Activated T-helper 1 cell treated with anti-CD3 and anti-CD28 coated beads, Interleukin-2, amount 50 U/mL, for 16 hours (primary cell): Measurements from ENCODE around the gene RPL3.

Experiments used
- DNase-seq, 2 donors: peaks; one replicate each; pipeline ENCODE4 v3.0.0-alpha.2; 2020; ENCODE audit warnings: low read depth in 1 of 2, low spot score in 1 of 2

The RPL3 gene

GRCh38 chr22:39317084-39317774 is 2.2 kb downstream of the RPL3 start:
- no peak for DNase-seq

GRCh38 chr22:39316440-39317083 is 2.9 kb downstream of the RPL3 start:
- peak; percentile 52 to 63 for DNase-seq

DNA sequence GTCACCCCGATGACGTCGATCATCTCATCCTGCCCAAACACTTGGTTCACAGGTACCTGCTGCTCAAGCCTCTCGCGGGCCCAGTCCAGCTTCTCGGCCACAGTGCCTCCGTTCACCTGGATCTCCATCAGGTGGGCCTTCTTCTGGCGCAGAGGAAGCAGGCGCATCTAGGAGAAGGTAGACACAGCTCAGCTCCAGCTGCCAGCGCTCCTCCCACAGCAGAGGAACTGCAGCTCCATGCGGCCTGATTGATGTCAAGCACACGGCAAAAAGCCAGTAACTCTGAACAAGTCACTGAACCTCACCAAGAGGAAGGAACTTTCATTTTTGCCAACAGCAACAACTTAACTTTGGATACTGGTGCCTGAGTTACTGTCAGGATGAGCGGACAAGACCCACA is 4.0 kb downstream of the RPL3 start:
- no peak for DNase-seq

GRCh38 chr22:39314251-39314971 is 5.0 kb downstream of the RPL3 start:
- DNase-seq: no peak

DNA sequence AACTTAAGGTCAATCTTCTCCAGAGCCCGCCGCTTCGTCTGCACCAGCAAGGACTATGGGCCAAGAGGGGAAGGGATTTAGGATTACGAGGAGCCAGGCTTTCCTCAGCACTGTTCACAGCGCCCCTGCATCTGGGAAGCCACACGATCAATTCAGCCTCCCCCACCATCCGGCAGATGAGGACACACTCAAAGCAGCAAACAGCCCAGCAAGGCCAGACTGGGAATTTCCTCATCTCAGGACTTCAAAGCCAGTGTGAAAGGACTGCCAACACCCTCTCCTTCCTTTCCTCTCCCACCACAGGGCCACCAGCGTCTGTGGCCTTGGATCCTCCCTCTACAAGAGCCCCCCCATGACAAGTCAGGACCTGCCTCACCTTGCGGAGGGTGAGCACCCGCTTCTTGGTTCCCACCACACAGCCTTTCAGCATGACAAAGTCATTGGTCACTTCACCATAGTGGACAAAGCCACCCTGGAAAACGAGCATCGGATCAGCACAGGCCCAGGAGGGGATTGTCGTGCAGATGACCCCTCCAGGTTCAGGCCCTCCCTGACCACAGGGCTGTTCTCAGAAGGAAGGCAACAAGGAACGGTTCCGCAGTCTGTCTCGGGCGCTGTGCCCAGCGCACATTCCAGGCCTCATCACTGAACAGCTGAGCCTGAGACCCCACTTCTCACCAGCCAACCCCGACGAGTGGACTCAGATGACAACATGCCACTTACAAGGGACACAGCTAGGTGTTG is 6.0 kb downstream of the RPL3 start:
- DNase-seq: no peak

- DNase-seq: no peak
These were observed 7.0 kb downstream of the RPL3 start for GRCh38 chr22:39312410-39312809.

DNA sequence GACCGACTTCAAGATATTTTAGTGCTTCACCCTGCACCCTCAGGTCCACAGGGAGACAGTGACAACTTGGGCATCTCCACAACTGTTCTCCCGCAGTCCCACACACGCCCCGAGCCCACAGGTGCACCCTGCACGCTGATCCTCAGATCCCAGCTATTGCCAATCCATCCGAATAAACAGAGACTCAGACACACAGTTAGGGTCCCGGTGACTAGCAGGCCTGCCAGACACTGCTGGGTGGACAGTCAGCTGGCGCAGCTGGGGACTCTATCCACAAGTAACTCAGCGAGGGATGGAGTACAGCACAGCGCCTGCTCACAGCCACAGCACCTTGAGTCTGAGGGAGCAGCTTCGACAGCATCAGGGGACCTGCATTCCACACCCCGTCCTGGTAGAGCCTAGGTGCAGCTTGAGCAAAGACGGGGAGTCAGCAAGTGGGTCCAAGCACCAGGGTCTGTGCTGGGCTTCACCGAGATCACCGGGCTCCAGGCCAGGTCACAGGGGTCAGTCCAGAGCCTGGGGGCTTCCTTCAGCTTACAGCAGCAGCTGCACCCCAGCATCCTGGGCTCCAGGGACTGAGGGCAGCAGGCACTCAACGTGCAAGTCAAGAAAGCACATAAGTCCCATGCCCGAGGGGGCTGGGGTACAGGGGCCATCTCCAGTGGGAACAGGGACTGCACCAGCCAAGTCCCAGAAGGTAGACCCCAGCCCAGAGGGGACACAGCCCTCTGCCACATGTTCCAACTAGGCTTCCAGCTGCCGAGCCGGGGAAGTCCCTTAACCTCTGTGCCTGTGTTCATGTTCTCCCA is 7.6 kb downstream of the RPL3 start:
- DNase-seq: no peak

GRCh38 chr22:39309881-39310714 is 9.3 kb downstream of the RPL3 start:
- no peak for DNase-seq

- DNase-seq: no peak
These were observed 10.0 kb downstream of the RPL3 start for GRCh38 chr22:39309364-39309861.

GRCh38 chr22:39308614-39309363 is 10.6 kb downstream of the RPL3 start:
- no peak for DNase-seq

GRCh38 chr22:39306456-39307361 is 12.7 kb downstream of the RPL3 start:
- DNase-seq: peak in 1 of 2 donors; percentile 38

GRCh38 chr22:39303892-39304671 is 15.3 kb downstream of the RPL3 start:
- DNase-seq: no peak

- no peak for DNase-seq
These were observed 16.1 kb downstream of the RPL3 start for GRCh38 chr22:39303358-39303757.

DNA sequence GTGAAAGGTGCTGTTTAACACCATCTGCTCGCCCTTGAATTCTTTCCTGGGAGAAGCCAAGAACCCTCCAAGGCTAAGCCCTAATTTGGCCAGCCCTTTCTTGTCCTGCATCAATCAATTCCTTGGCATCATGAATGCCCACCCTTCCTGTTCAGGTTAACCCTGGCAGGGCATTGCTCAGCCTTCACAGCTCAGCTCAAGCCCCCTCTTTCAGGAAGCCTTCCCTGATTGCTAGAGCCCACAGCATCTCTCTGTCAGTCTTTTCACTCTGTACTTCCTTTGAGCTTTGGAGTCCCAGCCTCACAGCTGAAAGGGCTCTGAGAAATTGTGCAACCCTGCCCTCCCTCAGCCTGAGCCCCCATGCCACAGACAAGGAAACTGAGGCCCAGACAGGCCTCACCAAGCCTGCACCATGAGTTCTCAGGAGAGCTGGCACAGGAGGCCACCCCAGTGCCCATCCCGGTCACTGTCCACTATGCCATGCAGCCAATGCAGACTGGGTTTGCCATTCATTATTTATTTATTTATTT is 16.9 kb downstream of the RPL3 start:
- no peak for DNase-seq

GRCh38 chr22:39301926-39302325 is 17.5 kb downstream of the RPL3 start:
- DNase-seq: no peak

GRCh38 chr22:39301108-39301507 is 18.3 kb downstream of the RPL3 start:
- no peak for DNase-seq
